Stimulated activated naive CD8-positive, alpha-beta T cell treated with anti-CD3 and anti-CD28 coated beads, Interleukin-15, Interleukin-2, amounts not matched to agents 100 ng/mL and 50 ng/mL, for 24 hours (primary cell): ENCODE results near the gene CTRL.
"Not testable (repeated sequence)": the region's sequence is repeated elsewhere in the genome, so short reads cannot be mapped to it uniquely, and the experiment has no call there.

Experiments
- H3K27ac Mint-ChIP-seq: one replicate; pipeline ENCODE4 v1.8.0; 2021; ENCODE audit warnings: mild to moderate bottlenecking, mixed read lengths
- H3K27me3 Mint-ChIP-seq: one replicate; pipeline ENCODE4 v1.8.0; 2021; ENCODE audit warnings: mixed read lengths
- H3K36me3 Mint-ChIP-seq: one replicate; pipeline ENCODE4 v1.8.0; 2021; ENCODE audit warnings: low read depth, mixed read lengths
- H3K4me1 Mint-ChIP-seq: one replicate; pipeline ENCODE4 v1.8.0; 2021; ENCODE audit warnings: low read depth, mixed read lengths
- H3K4me3 Mint-ChIP-seq: one replicate; pipeline ENCODE4 v1.8.0; 2021; ENCODE audit warnings: mild to moderate bottlenecking, mixed read lengths
- H3K9me3 Mint-ChIP-seq: one replicate; pipeline ENCODE4 v1.8.0; 2021; ENCODE audit warnings: mixed read lengths

Gene CTRL

GRCh38 chr16:67937713-67938112 is 6.1 kb upstream of the CTRL start:
- Mint-ChIP-seq H3K36me3 (peaks cover 31% of the 10 kb centered on the region), H3K4me1 (peaks cover 51% of the 10 kb centered on the region), H3K4me3 (peak overlapping the region; percentile 98)
- H3K9me3 Mint-ChIP-seq, H3K27me3 Mint-ChIP-seq, H3K27ac Mint-ChIP-seq: not testable (repeated sequence)

- H3K27me3 Mint-ChIP-seq, result no peaks in the 10 kb centered on the region
- no peaks in the 10 kb centered on the region for H3K9me3 Mint-ChIP-seq
- peak overlapping the region; percentile 98 for H3K4me3 Mint-ChIP-seq
- H3K27ac Mint-ChIP-seq, result peak overlapping the region; percentile 100
- H3K36me3 Mint-ChIP-seq, result peaks cover 38% of the 10 kb centered on the region
- H3K4me1 Mint-ChIP-seq, result peaks cover 51% of the 10 kb centered on the region
Observed at GRCh38 chr16:67936880-67937605, 5.4 kb upstream of the CTRL start.

- no peaks in the 10 kb centered on the region for H3K9me3 Mint-ChIP-seq
- peak within 1 kb of the TSS; percentile 98 for H3K4me3 Mint-ChIP-seq
- H3K27ac Mint-ChIP-seq, result peak within 1 kb of the TSS; percentile 100
- peaks cover 45% of the 10 kb centered on the region for H3K4me1 Mint-ChIP-seq
- no peaks in the 10 kb centered on the region for H3K27me3 Mint-ChIP-seq
- H3K36me3 Mint-ChIP-seq, result peaks cover 38% of the 10 kb centered on the region
Observed at GRCh38 chr16:67936124-67936879, 4.6 kb upstream of the CTRL start, which contains the start of gene PSMB10. PSMB10 (minus strand) TSS chr16:67936850; CDS start chr16:67936749, 101 bp downstream.

- Mint-ChIP-seq H3K36me3 (peaks cover 38% of the 10 kb centered on the region), H3K4me1 (peaks cover 44% of the 10 kb centered on the region), H3K4me3 (peak overlapping the region; percentile 98), H3K9me3 (no peaks in the 10 kb centered on the region), H3K27ac (peak overlapping the region; percentile 100), H3K27me3 (no peaks in the 10 kb centered on the region)
Observed at GRCh38 chr16:67935402-67936123, 3.9 kb upstream of the CTRL start.

- H3K27me3 Mint-ChIP-seq, result no peaks in the 10 kb centered on the region
- H3K9me3 Mint-ChIP-seq, result no peaks in the 10 kb centered on the region
- peak overlapping the region; percentile 100 for H3K27ac Mint-ChIP-seq
- H3K36me3 Mint-ChIP-seq, result peaks cover 41% of the 10 kb centered on the region
- H3K4me3 Mint-ChIP-seq, result peak overlapping the region; percentile 98
- peaks cover 39% of the 10 kb centered on the region for H3K4me1 Mint-ChIP-seq
Observed at GRCh38 chr16:67935101-67935401, 3.4 kb upstream of the CTRL start.

- H3K4me1 Mint-ChIP-seq, result peaks cover 33% of the 10 kb centered on the region
- H3K27ac Mint-ChIP-seq, result peak overlapping the region; percentile 100
- H3K9me3 Mint-ChIP-seq, result no peaks in the 10 kb centered on the region
- no peaks in the 10 kb centered on the region for H3K27me3 Mint-ChIP-seq
- peaks cover 41% of the 10 kb centered on the region for H3K36me3 Mint-ChIP-seq
- peak overlapping the region; percentile 98 for H3K4me3 Mint-ChIP-seq
Observed at GRCh38 chr16:67934306-67935100, 2.8 kb upstream of the CTRL start.

- peaks cover 41% of the 10 kb centered on the region for H3K36me3 Mint-ChIP-seq
- peaks cover 26% of the 10 kb centered on the region for H3K4me1 Mint-ChIP-seq
- peak overlapping the region; percentile 98 for H3K4me3 Mint-ChIP-seq
- H3K9me3 Mint-ChIP-seq, result no peaks in the 10 kb centered on the region
- H3K27ac Mint-ChIP-seq, result peak overlapping the region; percentile 100
- no peaks in the 10 kb centered on the region for H3K27me3 Mint-ChIP-seq
Observed at GRCh38 chr16:67933805-67934204, 2.1 kb upstream of the CTRL start.

- peaks cover 41% of the 10 kb centered on the region for H3K36me3 Mint-ChIP-seq
- H3K4me3 Mint-ChIP-seq, result no peak overlapping the region
- H3K9me3 Mint-ChIP-seq, result no peaks in the 10 kb centered on the region
- no peaks in the 10 kb centered on the region for H3K27me3 Mint-ChIP-seq
- no peak overlapping the region for H3K27ac Mint-ChIP-seq
- peaks cover 25% of the 10 kb centered on the region for H3K4me1 Mint-ChIP-seq
Observed at GRCh38 chr16:67932462-67932840, 789 bp upstream of the CTRL start.

- Mint-ChIP-seq H3K4me1 (peaks cover 18% of the 10 kb centered on the region), H3K27ac (no peak overlapping the region), H3K9me3 (no peaks in the 10 kb centered on the region), H3K36me3 (peaks cover 36% of the 10 kb centered on the region), H3K27me3 (no peaks in the 10 kb centered on the region), H3K4me3 (no peak overlapping the region)
Observed at GRCh38 chr16:67930678-67931211, 917 bp downstream of the CTRL start.

GRCh38 chr16:67930191-67930590 is 1.5 kb downstream of the CTRL start:
- H3K9me3 Mint-ChIP-seq, result no peaks in the 10 kb centered on the region
- H3K36me3 Mint-ChIP-seq, result peaks cover 30% of the 10 kb centered on the region
- no peak overlapping the region for H3K4me3 Mint-ChIP-seq

GRCh38 chr16:67928561-67929364 is 2.9 kb downstream of the CTRL start:
- peaks cover 17% of the 10 kb centered on the region for H3K36me3 Mint-ChIP-seq
- H3K9me3 Mint-ChIP-seq, result no peaks in the 10 kb centered on the region
- no peaks in the 10 kb centered on the region for H3K27me3 Mint-ChIP-seq

More at GRCh38 chr16:67930191-67930590, 1.5 kb downstream of the CTRL start:
- Mint-ChIP-seq H3K27ac (no peak overlapping the region), H3K4me1 (peaks cover 15% of the 10 kb centered on the region), H3K27me3 (no peaks in the 10 kb centered on the region)

GRCh38 chr16:67928147-67928546 is 3.5 kb downstream of the CTRL start:
- H3K36me3 Mint-ChIP-seq, result peaks cover 12% of the 10 kb centered on the region
- H3K27ac Mint-ChIP-seq, result no peak overlapping the region
- no peak overlapping the region for H3K4me3 Mint-ChIP-seq
- H3K9me3 Mint-ChIP-seq, result no peaks in the 10 kb centered on the region
- no peaks in the 10 kb centered on the region for H3K27me3 Mint-ChIP-seq
- no peaks in the 10 kb centered on the region for H3K4me1 Mint-ChIP-seq

More at GRCh38 chr16:67928561-67929364, 2.9 kb downstream of the CTRL start:
- peaks cover 3% of the 10 kb centered on the region for H3K4me1 Mint-ChIP-seq
- H3K27ac Mint-ChIP-seq, result peak overlapping the region; percentile 40
- no peak overlapping the region for H3K4me3 Mint-ChIP-seq

GRCh38 chr16:67927131-67927941 is 4.3 kb downstream of the CTRL start:
- H3K27ac Mint-ChIP-seq, result no peak overlapping the region
- H3K36me3 Mint-ChIP-seq, result peaks cover 7% of the 10 kb centered on the region
- no peaks in the 10 kb centered on the region for H3K27me3 Mint-ChIP-seq
- no peaks in the 10 kb centered on the region for H3K9me3 Mint-ChIP-seq
- peaks cover 6% of the 10 kb centered on the region for H3K4me1 Mint-ChIP-seq
- no peak overlapping the region for H3K4me3 Mint-ChIP-seq
